Cardiac muscle cell (in vitro differentiated cells and primary cell): ENCODE results near the gene TOR4A. TPM values are rescaled to one million over a fixed set of nuclear protein-coding genes. Genes with fewer than 3 reads are reported as not detected.

ENCODE experiments used
- DNase-seq, 2 donors: peaks; one replicate each; pipeline versions ENCODE4 v3.0.0 to v3.0.0-alpha.2; 2010 to 2017; ENCODE audit warnings: low read depth in 1 of 2, low spot score in 1 of 2
- H3K27ac ChIP-seq: fragments of 200-600 bp; sonication (generic); 2 replicates; pipeline ENCODE4 v1.5.1; 2016
- H3K27me3 ChIP-seq: fragments of 200-600 bp; sonication (generic); 2 replicates; pipeline ENCODE4 v1.6.0; 2016; ENCODE audit warnings: control low read depth
- H3K36me3 ChIP-seq: fragments of 200-600 bp; sonication (generic); 2 replicates; pipeline ENCODE4 v1.5.1; 2016; ENCODE audit warnings: control low read depth
- H3K4me1 ChIP-seq: fragments of 200-600 bp; sonication (generic); 2 replicates; pipeline ENCODE4 v1.8.1; 2017; ENCODE audit warnings: low read depth, mild to moderate bottlenecking, mixed run types
- H3K4me3 ChIP-seq: fragments of 200-600 bp; sonication (generic); 2 replicates; pipeline ENCODE4 v1.5.1; 2016; ENCODE audit warnings: mild to moderate bottlenecking
- H3K9me3 ChIP-seq: fragments of 200-600 bp; sonication (generic); 2 replicates; pipeline ENCODE4 v1.5.1; 2017; ENCODE audit warnings: low read depth, mild to moderate bottlenecking, control low read depth
- CTCF ChIP-seq: IDR thresholded peaks from 2 replicates; pipeline ENCODE4 v1.5.1; 2012; ENCODE audit warnings: low read depth, mild to moderate bottlenecking, low read length
- polyA plus RNA-seq: library from polyadenylated mRNA; unstranded; fragments of >200 nt; fragmentation: Nextera tagmentation; extraction: Ambion mirVana; gene quantifications from 2 replicates; pipeline ENCODE4 v1.2.1, GENCODE V29; 2016
- total RNA-seq: library from RNA; depleted of rRNA; stranded (reverse); fragments of >200 nt; gene quantifications from 2 replicates; pipeline ENCODE4 v1.2.3, GENCODE V29; 2016

The TOR4A gene
- total and polyA plus RNA-seq, 2 experiments from 2014 or later: 18.5 to 51.4 TPM

DNA sequence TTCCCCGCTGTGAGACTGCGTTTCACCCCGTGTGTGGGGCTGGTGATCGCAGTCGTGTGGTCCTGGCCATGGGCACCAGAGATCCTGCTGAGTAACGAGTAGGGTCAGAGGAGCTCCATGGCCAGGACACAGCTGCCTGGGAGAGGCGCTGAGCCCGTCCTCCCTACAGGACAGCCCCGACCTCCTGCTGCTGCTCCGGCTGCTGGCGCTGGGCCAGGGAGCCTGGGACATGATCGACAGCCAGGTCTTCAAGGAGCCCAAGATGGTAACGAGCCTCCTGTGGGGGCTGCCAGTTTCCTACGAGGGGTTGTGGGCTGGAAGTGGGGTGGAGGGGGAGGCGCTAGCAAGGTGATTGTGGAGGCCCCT lies 11.4 kb upstream of the TOR4A start:
- no peaks in the 10 kb centered on the region for H3K9me3 ChIP-seq
- TF ChIP-seq CTCF: no peak
- H3K36me3 ChIP-seq: peaks cover 14% of the 10 kb centered on the region
- no peaks in the 10 kb centered on the region for H3K27me3 ChIP-seq
- H3K27ac ChIP-seq: no peak overlapping the region
- no peak overlapping the region for H3K4me3 ChIP-seq
- no peak for DNase-seq
- H3K4me1 ChIP-seq: no peaks in the 10 kb centered on the region

- Histone ChIP-seq H3K4me1 (no peaks in the 10 kb centered on the region), H3K9me3 (no peaks in the 10 kb centered on the region), H3K36me3 (peaks cover 14% of the 10 kb centered on the region), H3K4me3 (no peak overlapping the region), H3K27ac (no peak overlapping the region), H3K27me3 (no peaks in the 10 kb centered on the region)
- DNase-seq: no peak
- TF ChIP-seq CTCF: no peak
Observed at GRCh38 chr9:137266585-137267453, 10.7 kb upstream of the TOR4A start.

- H3K27ac ChIP-seq: no peak overlapping the region
- peaks cover 17% of the 10 kb centered on the region for H3K36me3 ChIP-seq
- no peak for TF ChIP-seq CTCF
- no peaks in the 10 kb centered on the region for H3K4me1 ChIP-seq
- H3K4me3 ChIP-seq: no peak overlapping the region
- H3K27me3 ChIP-seq: no peaks in the 10 kb centered on the region
- DNase-seq: no peak
- no peaks in the 10 kb centered on the region for H3K9me3 ChIP-seq
Observed at GRCh38 chr9:137267933-137268355, 9.6 kb upstream of the TOR4A start.

GRCh38 chr9:137268538-137269201 lies 8.9 kb upstream of the TOR4A start:
- H3K9me3 ChIP-seq: no peaks in the 10 kb centered on the region
- H3K27ac ChIP-seq: no peak overlapping the region
- H3K4me3 ChIP-seq: no peak overlapping the region
- DNase-seq: no peak
- no peak for TF ChIP-seq CTCF
- no peaks in the 10 kb centered on the region for H3K4me1 ChIP-seq
- H3K27me3 ChIP-seq: no peaks in the 10 kb centered on the region
- peaks cover 17% of the 10 kb centered on the region for H3K36me3 ChIP-seq

DNA sequence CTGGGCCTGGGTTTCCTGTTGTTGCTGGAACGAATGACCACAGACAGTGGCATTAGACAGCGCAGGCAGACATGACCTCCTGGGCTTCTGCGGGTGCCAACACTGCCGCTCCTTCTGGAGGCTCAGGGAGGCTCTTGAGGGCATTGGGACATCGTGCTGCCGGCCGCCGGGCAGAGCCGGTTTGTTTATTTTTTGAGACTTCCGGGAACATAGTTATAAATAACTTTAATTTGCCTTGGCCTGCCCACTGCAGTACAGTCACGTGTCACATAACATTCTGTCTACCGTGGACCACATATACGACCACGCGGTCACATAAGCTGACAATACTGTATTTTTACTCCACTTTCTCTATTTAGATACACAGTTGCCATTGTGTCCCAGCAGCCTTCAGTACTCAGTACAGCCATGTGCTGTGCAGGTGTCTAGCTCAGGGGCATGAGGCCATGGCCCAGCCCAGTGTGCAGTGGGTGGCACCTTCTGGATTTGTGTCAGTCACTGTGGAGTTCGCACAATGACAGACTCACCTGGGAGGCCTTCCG lies 8.2 kb upstream of the TOR4A start:
- Histone ChIP-seq H3K27me3 (no peaks in the 10 kb centered on the region), H3K9me3 (no peaks in the 10 kb centered on the region), H3K36me3 (peaks cover 14% of the 10 kb centered on the region), H3K4me3 (no peak overlapping the region), H3K4me1 (no peaks in the 10 kb centered on the region), H3K27ac (no peak overlapping the region)
- TF ChIP-seq CTCF: no peak
- no peak for DNase-seq
